Natural killer cell (primary cell): ENCODE data around the gene ENDOU. TPM values are rescaled to one million over a fixed set of nuclear protein-coding genes. Genes with fewer than 3 reads are reported as not detected.

Experiments used
- ATAC-seq, 3 donors: fragments of 150-1000 bp in 2 of 3; fragments of 200-7000 bp in 1 of 3; cut with Tn5 transposase; 1 replicate in 1 of 3; 2 replicates in 2 of 3; pipeline ENCODE4 v1.10.0; 2021; ENCODE audit warnings: mild to moderate bottlenecking in 2 of 3, moderate library complexity in 2 of 3
- DNase-seq, 2 donors: peaks; one replicate each; pipeline versions ENCODE4 v3.0.0 to v3.0.0-alpha.2; 2013 to 2021; ENCODE audit warnings: mixed read lengths in 1 of 2
- H3K27ac ChIP-seq: one replicate; pipeline ENCODE4 v1.5.1; 2013; ENCODE audit warnings: mild to moderate bottlenecking, low read length
- H3K27me3 ChIP-seq: one replicate; pipeline ENCODE4 v1.6.1; 2013; ENCODE audit warnings: low read length; ENCODE audit not compliant: control insufficient read depth, insufficient read depth
- H3K36me3 ChIP-seq: one replicate; pipeline ENCODE4 v1.6.1; 2013; ENCODE audit warnings: low read length; ENCODE audit not compliant: control insufficient read depth, insufficient read depth
- H3K4me1 ChIP-seq: one replicate; pipeline ENCODE4 v1.6.1; 2013; ENCODE audit warnings: low read length; ENCODE audit not compliant: control insufficient read depth, insufficient read depth
- H3K4me3 ChIP-seq: one replicate; pipeline ENCODE4 v1.5.1; 2013; ENCODE audit warnings: low read length
- H3K9me3 ChIP-seq: one replicate; pipeline ENCODE4 v1.6.1; 2013; ENCODE audit warnings: low read length; ENCODE audit not compliant: control insufficient read depth, insufficient read depth
- H3K27ac Mint-ChIP-seq, 2 donors: one replicate each; pipeline ENCODE4 v1.8.0; 2022; ENCODE audit warnings: mild to moderate bottlenecking in 2 of 2, mixed read lengths in 2 of 2, moderate library complexity in 1 of 2
- H3K27me3 Mint-ChIP-seq, 2 donors: one replicate each; pipeline ENCODE4 v1.8.0; 2022; ENCODE audit warnings: low read depth in 2 of 2, mixed read lengths in 2 of 2
- H3K36me3 Mint-ChIP-seq: one replicate; pipeline ENCODE4 v1.8.0; 2022; ENCODE audit warnings: mixed read lengths
- H3K4me1 Mint-ChIP-seq, 2 donors: one replicate each; pipeline ENCODE4 v1.8.0; 2022; ENCODE audit warnings: mixed read lengths in 2 of 2
- H3K4me3 Mint-ChIP-seq: one replicate; pipeline ENCODE4 v1.8.0; 2022; ENCODE audit warnings: mild to moderate bottlenecking, moderate library complexity, mixed read lengths
- H3K9me3 Mint-ChIP-seq, 2 donors: one replicate each; pipeline ENCODE4 v1.8.0; 2022; ENCODE audit warnings: mixed read lengths in 2 of 2
- WGBS: methylation state at CpG from one replicate; pipeline ENCODE4 v1.1.7; 2013; ENCODE audit warnings: missing lambda C conversion rate; ENCODE audit not compliant: insufficient coverage; 5-methylcytosine and 5-hydroxymethylcytosine counted together
- intact Hi-C: fragments of 100-400 bp; cut with micrococcal nuclease; formaldehyde crosslinking; loops from one replicate; pipeline ENCODE4 v1.14.2; 2022
- total RNA-seq, 4 donors: library from RNA; stranded (reverse); fragments of 120-200 nt in 1 of 4; gene quantifications; one replicate each; pipeline versions ENCODE4 v1.2.3 to v1.2.4, GENCODE V29; 2013 to 2022
- TF ChIP-seq, protein P1 (sequence below): fragments of 200-600 bp; IDR thresholded peaks from one replicate; pipeline ENCODE4 v1.8.0; 2022; ENCODE audit warnings: antibody characterized with exemption

The ENDOU gene
- total RNA-seq, 3 donors from 2014 or later (not counting 1 experiment from before 2014, with no cell fraction given): 0.20 to 0.41 (median 0.24) TPM

DNA sequence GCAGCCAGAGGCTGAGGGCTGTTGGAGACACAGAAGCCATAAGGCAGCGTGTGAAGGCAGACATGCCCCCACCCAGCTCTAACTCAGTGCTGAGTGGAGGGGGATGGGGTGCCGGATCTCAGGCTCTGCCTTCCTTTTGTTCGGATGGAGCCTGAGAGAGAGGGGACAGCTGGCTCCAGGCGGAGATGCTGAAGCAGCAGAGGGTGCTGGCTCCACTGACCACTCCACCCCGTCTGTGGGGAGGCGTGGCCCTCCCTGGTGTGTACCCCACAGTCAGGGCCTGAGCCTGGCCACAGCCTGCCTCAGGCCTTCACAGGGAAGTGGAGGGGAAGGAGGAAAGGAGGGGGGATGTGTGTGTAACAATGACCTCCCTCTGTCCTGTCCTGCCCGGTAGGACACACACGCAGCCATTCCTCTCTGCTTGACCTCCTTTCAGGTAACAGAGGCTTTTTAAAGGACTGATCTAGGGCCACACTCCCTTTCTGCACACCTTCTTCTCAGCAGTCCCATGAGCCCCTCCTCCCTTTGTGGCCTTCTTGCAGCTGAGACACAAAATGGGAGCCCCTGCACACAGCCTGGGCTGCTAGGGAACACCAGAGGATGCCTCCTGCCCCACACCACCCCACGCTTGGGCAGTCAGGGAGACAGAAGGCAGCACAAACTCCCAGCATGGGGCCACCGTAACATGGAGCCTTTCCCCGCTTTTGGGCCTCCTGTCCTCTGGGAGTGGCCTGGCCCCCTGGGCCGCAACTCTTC, 9.6 kb upstream of the ENDOU start:
- peaks cover 6 to 10% of the 10 kb centered on the region in 2 donors for H3K4me1 Mint-ChIP-seq

DNA sequence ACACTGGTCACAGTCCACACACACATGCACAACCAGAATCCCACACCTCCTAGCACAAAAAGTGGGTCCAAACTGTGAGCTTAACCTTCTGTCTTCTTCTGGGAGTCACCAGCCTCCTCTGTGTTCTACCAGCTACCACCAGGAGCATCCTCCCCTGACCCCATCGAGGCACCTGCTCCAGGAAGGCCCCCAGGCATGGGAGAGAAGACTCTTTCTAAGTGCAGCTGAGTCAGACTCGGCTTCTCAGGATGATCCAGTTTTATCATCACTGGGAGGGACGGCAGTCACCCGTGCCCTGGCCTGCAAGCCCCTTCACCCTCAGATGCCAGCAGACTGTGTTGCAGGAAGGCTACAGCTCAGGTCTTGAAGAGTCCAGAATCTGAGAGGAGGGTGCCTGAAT, 7.9 kb upstream of the ENDOU start:
- Mint-ChIP-seq H3K27me3 (no peaks in the 10 kb centered on the region), H3K4me3 (no peak overlapping the region), H3K27ac (no peak overlapping the region), H3K9me3 (no peaks in the 10 kb centered on the region), H3K36me3 (no peaks in the 10 kb centered on the region), H3K4me1 (peaks cover 0 to 4% of the 10 kb centered on the region in 2 donors)
- H3K36me3 ChIP-seq: no peaks in the 10 kb centered on the region
- DNase-seq: no peak
- no peaks in the 10 kb centered on the region for H3K4me1 ChIP-seq
- H3K27me3 ChIP-seq: no peaks in the 10 kb centered on the region
- TF ChIP-seq, protein P1, sequence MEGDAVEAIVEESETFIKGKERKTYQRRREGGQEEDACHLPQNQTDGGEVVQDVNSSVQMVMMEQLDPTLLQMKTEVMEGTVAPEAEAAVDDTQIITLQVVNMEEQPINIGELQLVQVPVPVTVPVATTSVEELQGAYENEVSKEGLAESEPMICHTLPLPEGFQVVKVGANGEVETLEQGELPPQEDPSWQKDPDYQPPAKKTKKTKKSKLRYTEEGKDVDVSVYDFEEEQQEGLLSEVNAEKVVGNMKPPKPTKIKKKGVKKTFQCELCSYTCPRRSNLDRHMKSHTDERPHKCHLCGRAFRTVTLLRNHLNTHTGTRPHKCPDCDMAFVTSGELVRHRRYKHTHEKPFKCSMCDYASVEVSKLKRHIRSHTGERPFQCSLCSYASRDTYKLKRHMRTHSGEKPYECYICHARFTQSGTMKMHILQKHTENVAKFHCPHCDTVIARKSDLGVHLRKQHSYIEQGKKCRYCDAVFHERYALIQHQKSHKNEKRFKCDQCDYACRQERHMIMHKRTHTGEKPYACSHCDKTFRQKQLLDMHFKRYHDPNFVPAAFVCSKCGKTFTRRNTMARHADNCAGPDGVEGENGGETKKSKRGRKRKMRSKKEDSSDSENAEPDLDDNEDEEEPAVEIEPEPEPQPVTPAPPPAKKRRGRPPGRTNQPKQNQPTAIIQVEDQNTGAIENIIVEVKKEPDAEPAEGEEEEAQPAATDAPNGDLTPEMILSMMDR: no peak
- intact Hi-C loops: no loop called here
- H3K9me3 ChIP-seq: no peaks in the 10 kb centered on the region
- no peak overlapping the region for H3K4me3 ChIP-seq
- no peak overlapping the region for H3K27ac ChIP-seq
- 88% methylated on average over 4 of the region's 4 CpGs for WGBS
- no peak for ATAC-seq

More for the DNA sequence above, 9.6 kb upstream of the ENDOU start:
- H3K9me3 ChIP-seq: no peaks in the 10 kb centered on the region
- DNase-seq (no peak), ATAC-seq (no peak)
- intact Hi-C loops: no loop called here
- Mint-ChIP-seq H3K4me3 (no peak overlapping the region), H3K27me3 (peaks cover 0 to 4% of the 10 kb centered on the region in 2 donors), H3K9me3 (no peaks in the 10 kb centered on the region), H3K36me3 (no peaks in the 10 kb centered on the region), H3K27ac (peak overlapping the region in 1 of 2 donors; percentile 48)
- H3K27me3 ChIP-seq: no peaks in the 10 kb centered on the region
- 94% methylated on average over 12 of the region's 12 CpGs for WGBS
- no peak overlapping the region for H3K4me3 ChIP-seq
- TF ChIP-seq, protein P1: no peak
- H3K4me1 ChIP-seq: peaks cover 5% of the 10 kb centered on the region
- no peak overlapping the region for H3K27ac ChIP-seq
- H3K36me3 ChIP-seq: no peaks in the 10 kb centered on the region

DNA sequence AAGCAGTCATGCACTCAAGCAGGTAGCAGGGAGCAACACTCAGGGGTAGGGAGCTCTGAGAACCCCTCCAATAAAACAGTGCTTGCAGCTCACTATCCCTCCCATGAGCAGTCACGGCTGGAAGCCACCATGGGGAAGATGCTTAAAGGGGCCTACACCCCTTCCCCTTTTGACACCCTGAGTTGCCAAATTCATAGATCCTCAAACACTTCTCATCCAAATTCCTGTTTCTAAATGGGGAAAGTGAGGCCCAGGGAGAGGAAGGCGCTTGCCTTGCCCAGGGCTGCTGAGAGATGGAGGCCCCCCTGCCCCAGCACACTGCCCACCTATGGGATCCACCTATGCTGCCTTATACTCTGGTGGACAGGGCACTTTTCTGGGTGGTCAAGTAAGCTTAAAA, 7.2 kb upstream of the ENDOU start:
- no peak overlapping the region for H3K27ac Mint-ChIP-seq
- WGBS: 71% methylated on average over 2 of the region's 2 CpGs
- H3K36me3 Mint-ChIP-seq: no peaks in the 10 kb centered on the region
- no peaks in the 10 kb centered on the region for H3K9me3 Mint-ChIP-seq
- no peaks in the 10 kb centered on the region for H3K9me3 ChIP-seq
- H3K4me1 Mint-ChIP-seq: peaks cover 0 to 4% of the 10 kb centered on the region in 2 donors
- no peak for DNase-seq
- H3K27me3 Mint-ChIP-seq: no peaks in the 10 kb centered on the region
- intact Hi-C loops: no loop called here
- H3K27ac ChIP-seq: no peak overlapping the region
- no peak overlapping the region for H3K4me3 Mint-ChIP-seq
- H3K36me3 ChIP-seq: no peaks in the 10 kb centered on the region
- ATAC-seq: no peak
- TF ChIP-seq, protein P1: no peak
- no peak overlapping the region for H3K4me3 ChIP-seq
- no peaks in the 10 kb centered on the region for H3K4me1 ChIP-seq
- H3K27me3 ChIP-seq: no peaks in the 10 kb centered on the region

DNA sequence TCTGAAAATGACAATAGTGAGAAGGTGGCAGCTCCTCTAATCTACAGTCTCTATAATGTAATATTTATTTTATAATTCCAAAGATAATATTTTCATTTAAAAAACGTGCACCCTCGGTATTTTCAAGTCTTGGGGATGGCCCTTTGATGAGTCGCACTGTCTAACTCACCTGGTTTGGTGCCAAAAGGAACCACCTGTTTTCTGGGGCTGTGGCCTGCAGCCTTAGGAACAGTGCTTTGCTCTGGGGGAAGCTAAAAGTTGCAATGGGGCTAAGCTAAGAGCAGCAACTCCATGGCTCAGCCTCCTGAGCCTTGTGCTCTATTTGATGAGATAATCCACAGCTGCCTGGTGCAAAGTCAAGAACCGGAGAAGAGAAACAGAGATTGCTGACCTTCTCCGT, 6.4 kb upstream of the ENDOU start:
- H3K36me3 Mint-ChIP-seq: no peaks in the 10 kb centered on the region
- WGBS: 88% methylated on average over 5 of the region's 5 CpGs
- no peak overlapping the region for H3K27ac Mint-ChIP-seq
- H3K9me3 Mint-ChIP-seq: no peaks in the 10 kb centered on the region
- H3K36me3 ChIP-seq: no peaks in the 10 kb centered on the region
- H3K4me1 Mint-ChIP-seq: peaks cover 0 to 4% of the 10 kb centered on the region in 2 donors
- H3K27me3 Mint-ChIP-seq: no peaks in the 10 kb centered on the region
- no peaks in the 10 kb centered on the region for H3K4me1 ChIP-seq
- no peak overlapping the region for H3K4me3 ChIP-seq
- H3K27me3 ChIP-seq: no peaks in the 10 kb centered on the region
- no peak overlapping the region for H3K4me3 Mint-ChIP-seq
- H3K9me3 ChIP-seq: no peaks in the 10 kb centered on the region
- ATAC-seq (no peak), DNase-seq (no peak)
- H3K27ac ChIP-seq: no peak overlapping the region
- TF ChIP-seq, protein P1: no peak
- intact Hi-C loops: no loop called here
